Chondrocyte (in vitro differentiated cells): Measurements from ENCODE around the gene COBLL1. TPM values are rescaled to one million over a fixed set of nuclear protein-coding genes. Genes with fewer than 3 reads are reported as not detected.

Source experiments
- DNase-seq: peaks from one replicate; pipeline ENCODE4 v3.0.0; 2021; ENCODE audit warnings: mixed read lengths, low spot score
- H3K27ac Mint-ChIP-seq: one replicate; pipeline ENCODE4 v1.8.0; 2021; ENCODE audit warnings: mild to moderate bottlenecking, moderate library complexity, mixed read lengths; ENCODE audit not compliant: unreplicated experiment
- H3K27me3 Mint-ChIP-seq: 2 replicates; pipeline ENCODE4 v1.8.0; 2021; ENCODE audit warnings: low read depth, mixed read lengths
- H3K36me3 Mint-ChIP-seq: 2 replicates; pipeline ENCODE4 v1.8.0; 2021; ENCODE audit warnings: low read depth, mixed read lengths
- H3K4me1 Mint-ChIP-seq: 2 replicates; pipeline ENCODE4 v1.8.0; 2021; ENCODE audit warnings: low read depth, mild to moderate bottlenecking, mixed read lengths
- H3K4me3 Mint-ChIP-seq: one replicate; pipeline ENCODE4 v1.8.0; 2021; ENCODE audit warnings: mild to moderate bottlenecking, moderate library complexity, mixed read lengths; ENCODE audit not compliant: unreplicated experiment
- H3K9me3 Mint-ChIP-seq: 2 replicates; pipeline ENCODE4 v1.8.0; 2021; ENCODE audit warnings: low read depth, mixed read lengths
- CTCF ChIP-seq: fragments of 200-600 bp; sonication (generic); IDR thresholded peaks from 2 replicates; pipeline ENCODE4 v1.5.0; 2021; ENCODE audit warnings: antibody characterized with exemption, mild to moderate bottlenecking, moderate library complexity
- total RNA-seq: library from RNA; stranded (reverse); gene quantifications from 3 replicates; pipeline ENCODE4 v1.2.1, GENCODE V29; 2021

Gene COBLL1
- total RNA-seq, 1 donor from 2014 or later = 43.7 TPM

GRCh38 chr2:164725542-164725941 is 116.1 kb downstream of the COBLL1 start:
- DNase-seq = no peak
- H3K4me1 Mint-ChIP-seq = peaks cover 26% of the 10 kb centered on the region
- TF ChIP-seq CTCF = no peak
- no peak overlapping the region for H3K27ac Mint-ChIP-seq
- H3K27me3 Mint-ChIP-seq = no peaks in the 10 kb centered on the region
- H3K9me3 Mint-ChIP-seq = no peaks in the 10 kb centered on the region
- peaks cover 2% of the 10 kb centered on the region for H3K36me3 Mint-ChIP-seq
- H3K4me3 Mint-ChIP-seq = no peak overlapping the region

- Mint-ChIP-seq H3K4me3 (no peak overlapping the region), H3K4me1 (peaks cover 37% of the 10 kb centered on the region), H3K27me3 (no peaks in the 10 kb centered on the region), H3K27ac (peak overlapping the region; percentile 5), H3K36me3 (peaks cover 3% of the 10 kb centered on the region), H3K9me3 (no peaks in the 10 kb centered on the region)
- no peak for TF ChIP-seq CTCF
- DNase-seq = no peak
Measured at GRCh38 chr2:164722616-164723338, 118.8 kb downstream of the COBLL1 start.

- no peak for TF ChIP-seq CTCF
- Mint-ChIP-seq H3K9me3 (no peaks in the 10 kb centered on the region), H3K27me3 (no peaks in the 10 kb centered on the region), H3K4me3 (no peak overlapping the region), H3K36me3 (peaks cover 3% of the 10 kb centered on the region), H3K4me1 (peaks cover 40% of the 10 kb centered on the region), H3K27ac (no peak overlapping the region)
- no peak for DNase-seq
Measured at GRCh38 chr2:164721430-164721829, 120.2 kb downstream of the COBLL1 start.

GRCh38 chr2:164719996-164720941 is 121.4 kb downstream of the COBLL1 start:
- DNase-seq = no peak

More at GRCh38 chr2:164719996-164720941, 121.4 kb downstream of the COBLL1 start:
- Mint-ChIP-seq H3K27ac (peak overlapping the region; percentile 65), H3K36me3 (peaks cover 3% of the 10 kb centered on the region), H3K27me3 (no peaks in the 10 kb centered on the region), H3K4me1 (peaks cover 41% of the 10 kb centered on the region), H3K9me3 (no peaks in the 10 kb centered on the region), H3K4me3 (no peak overlapping the region)
- no peak for TF ChIP-seq CTCF
